Muscle of leg (tissue), 11 donors: ENCODE measurements around the gene SLFN11. TPM values are rescaled to one million over a fixed set of nuclear protein-coding genes. Genes with fewer than 3 reads are reported as not detected.

Source experiments
- DNase-seq: peaks from one replicate; pipeline ENCODE4 v3.0.0; 2013
- H3K27ac ChIP-seq: one replicate; pipeline ENCODE4 v1.5.1; 2013; ENCODE audit warnings: mild to moderate bottlenecking, low read length, control low read depth
- H3K27me3 ChIP-seq: one replicate; pipeline ENCODE4 v1.6.1; 2013; ENCODE audit warnings: low read length; ENCODE audit not compliant: control insufficient read depth, insufficient read depth
- H3K36me3 ChIP-seq: one replicate; pipeline ENCODE4 v1.6.1; 2013; ENCODE audit warnings: low read length; ENCODE audit not compliant: control insufficient read depth, insufficient read depth
- H3K4me1 ChIP-seq: one replicate; pipeline ENCODE4 v1.6.1; 2013; ENCODE audit warnings: low read length; ENCODE audit not compliant: control insufficient read depth, insufficient read depth
- H3K4me3 ChIP-seq: one replicate; pipeline ENCODE4 v1.5.1; 2013; ENCODE audit warnings: low read length, control low read depth
- H3K9me3 ChIP-seq: replicated peaks from 2 replicates; pipeline ENCODE4 v1.6.1; 2013; ENCODE audit warnings: low read depth, low read length; ENCODE audit not compliant: control insufficient read depth
- WGBS: methylation state at CpG from one replicate; pipeline ENCODE4 v1.1.5; 2013; ENCODE audit warnings: missing lambda C conversion rate; ENCODE audit not compliant: insufficient coverage; 5-methylcytosine and 5-hydroxymethylcytosine counted together
- polyA plus RNA-seq, 8 donors: library from polyadenylated mRNA; unstranded; fragments of 120-200 nt; gene quantifications; one replicate each; pipeline versions ENCODE4 v1.2.1 to v1.2.3, GENCODE V29; 2013; ENCODE audit warnings: inconsistent platforms in 1 of 8, low replicate concordance in 1 of 8; ENCODE audit not compliant: insufficient read length in 8 of 8, insufficient read depth in 1 of 8
- total RNA-seq: library from RNA; stranded (reverse); fragments of 120-200 nt; gene quantifications from one replicate; pipeline ENCODE4 v1.2.4, GENCODE V29; 2013

SLFN11 gene
- total and polyA plus RNA-seq, 9 donors, result 6.8 to 19.8 (median 8.0) TPM

DNA sequence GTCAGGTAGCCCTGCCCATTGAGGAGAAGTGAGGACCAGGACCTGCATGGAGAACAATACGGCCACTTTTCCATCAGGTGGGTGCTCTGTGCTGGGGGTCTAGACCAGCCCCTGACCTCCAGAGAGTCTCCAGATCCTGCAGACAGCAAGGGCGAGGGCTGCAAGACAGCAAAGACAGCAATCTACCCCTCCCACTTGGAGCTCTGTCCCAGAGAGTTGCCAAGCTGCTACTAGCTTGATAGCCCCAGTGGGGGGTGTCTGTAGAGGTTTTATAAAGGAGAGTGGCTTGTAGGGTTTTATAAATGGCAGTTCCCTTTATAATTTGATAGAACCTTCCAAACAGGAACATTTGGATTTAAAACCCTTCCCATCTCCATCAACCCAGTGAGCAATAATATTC, 16.7 kb upstream of the SLFN11 start:
- no peak overlapping the region for H3K27ac ChIP-seq
- DNase-seq, result no peak
- 80% methylated on average over 1 of the region's 2 CpGs for WGBS

DNA sequence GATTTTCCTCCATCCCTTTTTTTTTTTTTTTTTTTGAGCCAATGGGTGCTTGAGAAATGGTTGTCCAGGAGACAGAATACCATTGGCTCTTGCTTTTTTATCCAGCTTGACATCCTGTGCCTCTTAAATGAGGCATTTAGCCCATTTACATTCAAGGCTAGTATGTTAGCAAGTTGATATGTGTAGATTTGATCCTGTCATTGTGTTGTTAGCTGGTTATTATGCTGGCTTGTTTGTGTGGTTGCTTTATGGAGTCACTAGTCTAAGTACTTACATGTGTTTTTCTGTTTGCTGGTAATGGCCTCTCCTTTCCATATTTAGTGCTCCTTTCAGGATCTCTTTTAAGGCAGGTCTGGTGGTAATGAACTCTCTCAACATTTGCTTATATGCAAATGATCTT, 14.1 kb upstream of the SLFN11 start:
- Histone ChIP-seq H3K27ac (no peak overlapping the region), H3K36me3 (no peaks in the 10 kb centered on the region), H3K4me1 (no peaks in the 10 kb centered on the region), H3K4me3 (no peak overlapping the region), H3K27me3 (no peaks in the 10 kb centered on the region), H3K9me3 (no peaks in the 10 kb centered on the region)
- no peak for DNase-seq

More for the DNA sequence above, 16.7 kb upstream of the SLFN11 start:
- Histone ChIP-seq H3K4me3 (no peak overlapping the region), H3K4me1 (no peaks in the 10 kb centered on the region), H3K27me3 (no peaks in the 10 kb centered on the region), H3K36me3 (no peaks in the 10 kb centered on the region), H3K9me3 (no peaks in the 10 kb centered on the region)

DNA sequence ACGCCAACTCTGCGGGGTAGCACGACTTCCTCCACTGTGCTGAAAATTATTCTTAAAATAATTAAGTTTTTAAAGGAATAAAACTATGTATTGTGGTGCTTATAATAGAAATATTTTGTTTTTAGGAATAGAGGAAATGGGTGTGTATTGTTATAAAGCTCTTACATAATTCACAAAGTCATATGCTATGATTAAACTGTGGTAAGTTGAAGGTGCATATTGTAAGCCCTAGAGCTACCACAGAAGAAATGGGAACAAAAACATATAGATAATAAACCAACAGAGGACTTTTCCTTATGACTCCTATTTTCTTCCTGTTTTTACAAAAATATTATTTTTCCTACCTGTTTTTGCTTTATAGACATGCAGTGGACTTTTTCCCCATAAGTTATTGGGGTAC, 4.3 kb upstream of the SLFN11 start:
- Histone ChIP-seq H3K4me3 (no peak overlapping the region), H3K4me1 (peaks cover 12% of the 10 kb centered on the region), H3K27me3 (peaks cover 23% of the 10 kb centered on the region), H3K9me3 (no peaks in the 10 kb centered on the region), H3K27ac (no peak overlapping the region), H3K36me3 (no peaks in the 10 kb centered on the region)
- DNase-seq, result no peak
- no CpG with 5 or more reads among the region's 3 CpGs for WGBS

DNA sequence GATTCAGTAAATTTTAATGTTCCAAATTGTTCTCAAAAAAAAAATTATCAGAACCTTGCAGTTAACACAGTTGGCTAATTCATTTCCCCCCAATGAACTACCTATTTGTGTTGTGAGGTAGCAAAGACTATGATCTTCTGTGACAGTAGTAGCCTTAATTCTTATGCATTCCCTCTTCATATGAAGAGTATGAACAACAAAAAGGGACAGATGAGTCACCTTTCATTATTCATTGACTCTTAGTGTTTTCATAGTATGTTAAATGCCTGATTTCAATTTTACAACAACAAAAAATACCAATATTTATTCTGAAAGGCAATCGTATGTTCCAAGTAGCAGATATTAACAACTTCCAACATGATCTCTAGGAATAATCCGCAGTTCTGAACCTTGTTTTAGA, 3.6 kb upstream of the SLFN11 start:
- no peaks in the 10 kb centered on the region for H3K9me3 ChIP-seq
- no peaks in the 10 kb centered on the region for H3K36me3 ChIP-seq
- no CpG with 5 or more reads among the region's 2 CpGs for WGBS
- DNase-seq, result no peak
- peaks cover 12% of the 10 kb centered on the region for H3K4me1 ChIP-seq
- no peak overlapping the region for H3K27ac ChIP-seq
- H3K27me3 ChIP-seq, result peaks cover 25% of the 10 kb centered on the region
- no peak overlapping the region for H3K4me3 ChIP-seq

DNA sequence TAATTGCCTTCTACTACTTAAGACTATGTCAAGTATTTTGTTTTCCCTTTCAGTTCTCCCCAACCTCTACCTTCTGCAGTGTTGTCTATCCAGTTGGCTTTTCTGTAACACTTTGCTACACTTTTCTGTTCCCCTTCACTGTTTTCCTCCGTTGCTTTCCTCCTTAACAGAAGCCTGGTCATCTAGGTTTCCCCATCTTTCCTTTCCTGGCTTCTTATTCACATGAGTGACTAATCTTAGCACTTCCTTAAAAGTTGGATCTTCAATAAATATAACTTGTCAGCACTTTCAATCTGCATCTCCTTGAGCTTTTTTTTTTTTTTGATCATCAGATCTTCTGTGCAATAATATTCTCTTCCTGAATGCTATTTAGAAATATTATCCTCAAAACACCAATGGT, 2.8 kb upstream of the SLFN11 start:
- peak; percentile 44 for DNase-seq
- no peak overlapping the region for H3K4me3 ChIP-seq

DNA sequence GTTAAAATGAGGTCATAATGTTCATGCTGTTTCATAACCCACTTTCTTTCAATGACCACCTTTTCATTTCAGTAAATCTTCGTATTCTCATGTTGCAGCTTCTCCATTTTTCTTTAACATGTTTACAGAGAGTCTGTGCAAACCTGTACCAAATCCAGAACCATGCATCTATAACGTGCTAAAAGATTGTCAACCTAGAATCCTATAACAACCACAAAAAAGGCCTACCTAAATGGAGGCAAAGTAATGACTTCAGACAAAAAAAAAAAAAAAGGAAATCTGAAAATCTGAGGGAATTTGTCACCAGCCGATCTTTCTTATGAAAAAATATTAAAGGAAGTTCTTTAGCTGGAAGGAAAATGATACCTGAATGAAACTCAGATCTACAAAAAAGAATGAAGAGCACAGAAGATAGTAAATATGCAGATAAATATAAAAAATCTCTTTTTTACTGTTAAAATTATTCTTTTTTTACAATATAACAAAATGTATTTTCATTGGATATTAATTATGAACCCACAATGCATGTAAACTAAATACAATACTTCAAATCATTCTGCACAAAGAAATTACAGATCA, 1.4 kb upstream of the SLFN11 start:
- no peak for DNase-seq
- Histone ChIP-seq H3K9me3 (no peaks in the 10 kb centered on the region), H3K36me3 (no peaks in the 10 kb centered on the region), H3K4me1 (peaks cover 12% of the 10 kb centered on the region), H3K27ac (peak overlapping the region; percentile 83), H3K27me3 (peaks cover 25% of the 10 kb centered on the region), H3K4me3 (peak overlapping the region; percentile 60)
- WGBS, result no CpG with 5 or more reads among the region's 3 CpGs

More for the DNA sequence above, 2.8 kb upstream of the SLFN11 start:
- Histone ChIP-seq H3K27me3 (peaks cover 25% of the 10 kb centered on the region), H3K9me3 (no peaks in the 10 kb centered on the region), H3K36me3 (no peaks in the 10 kb centered on the region), H3K27ac (no peak overlapping the region), H3K4me1 (peaks cover 12% of the 10 kb centered on the region)
- WGBS, result 33% methylated on average over 1 of the region's 1 CpG

DNA sequence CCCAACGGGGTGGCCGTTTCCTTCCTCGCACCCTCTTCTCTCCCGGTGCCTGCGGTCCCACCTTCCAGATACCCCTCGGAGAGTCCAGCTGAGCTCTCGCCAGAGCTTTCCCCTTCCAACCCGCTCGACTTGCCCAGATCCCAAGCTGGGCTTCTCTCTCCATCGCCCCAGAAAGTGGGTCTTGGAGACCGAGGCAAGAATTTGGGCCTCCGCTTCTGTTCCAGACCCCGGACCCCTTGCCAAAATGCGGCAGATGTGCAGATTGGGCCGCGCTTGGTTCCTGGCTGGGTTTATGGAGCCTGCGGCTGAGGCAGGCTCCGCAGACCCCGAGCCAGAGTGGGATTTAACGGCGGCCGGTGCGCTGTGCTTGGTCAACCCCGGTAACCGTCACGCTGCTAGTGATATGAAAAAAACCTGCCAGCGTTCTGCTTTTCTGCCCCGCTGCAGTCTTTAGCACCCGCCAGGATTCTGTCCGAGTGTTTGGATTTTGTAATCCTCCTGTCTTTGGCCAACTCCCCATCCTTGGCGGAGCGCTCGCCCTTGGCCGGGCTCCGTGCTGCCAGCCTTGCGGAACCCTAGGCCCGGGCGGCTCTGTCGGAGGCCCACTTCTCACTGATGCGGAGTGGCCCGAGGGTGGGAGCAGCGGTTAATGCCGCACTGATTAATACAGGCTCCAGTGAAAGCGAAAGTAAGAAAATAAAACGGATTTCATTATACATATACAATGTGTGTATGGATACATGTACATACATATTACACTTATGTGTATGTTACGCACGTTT, 754 bp upstream of the SLFN11 start:
- peak overlapping the region; percentile 83 for H3K27ac ChIP-seq
- no peaks in the 10 kb centered on the region for H3K36me3 ChIP-seq
- H3K4me3 ChIP-seq, result peak overlapping the region; percentile 60
- H3K4me1 ChIP-seq, result peaks cover 12% of the 10 kb centered on the region
- 0% methylated on average over 31 of the region's 47 CpGs for WGBS
- H3K27me3 ChIP-seq, result peaks cover 26% of the 10 kb centered on the region
- no peaks in the 10 kb centered on the region for H3K9me3 ChIP-seq
- peak; percentile 53 for DNase-seq

DNA sequence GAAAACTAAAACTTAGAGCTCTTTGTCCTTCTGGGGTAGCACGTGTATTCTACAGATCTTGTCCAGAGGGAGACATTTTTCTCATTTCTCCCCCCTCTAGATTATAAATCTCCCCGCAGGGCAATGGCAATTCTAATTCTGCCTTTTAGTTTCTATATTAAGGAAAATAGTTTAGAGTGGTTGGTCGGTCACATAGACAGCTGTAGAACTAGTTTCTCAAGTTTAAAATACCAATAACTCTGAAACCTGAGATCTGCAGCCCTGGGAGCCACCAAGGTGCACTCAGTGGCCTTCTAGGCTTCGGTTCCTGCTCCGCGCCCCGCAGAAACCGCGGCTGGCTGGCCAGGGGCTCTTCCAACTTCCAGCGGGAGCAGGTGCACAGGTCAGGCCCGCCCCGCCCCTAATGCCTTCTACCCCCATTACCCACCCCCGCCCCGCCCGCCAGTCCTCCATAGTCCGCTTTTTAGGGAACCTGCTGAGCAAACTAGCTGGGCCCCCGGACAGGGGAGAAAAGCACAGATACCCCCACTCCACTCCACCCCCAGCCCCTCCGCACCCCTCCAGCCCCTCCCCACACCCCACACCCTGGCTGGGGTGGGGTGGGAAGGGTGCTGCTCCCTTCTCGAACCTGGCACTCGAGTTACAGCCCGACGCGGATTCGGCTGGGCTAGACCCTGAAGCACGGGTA, 431 bp downstream of the SLFN11 start:
- Histone ChIP-seq H3K27ac (peak overlapping the region; percentile 67), H3K4me3 (peak overlapping the region; percentile 60), H3K9me3 (no peaks in the 10 kb centered on the region), H3K4me1 (peaks cover 12% of the 10 kb centered on the region), H3K27me3 (peaks cover 36% of the 10 kb centered on the region), H3K36me3 (no peaks in the 10 kb centered on the region)
- DNase-seq, result peak; percentile 15
- 0% methylated on average over 12 of the region's 25 CpGs for WGBS

DNA sequence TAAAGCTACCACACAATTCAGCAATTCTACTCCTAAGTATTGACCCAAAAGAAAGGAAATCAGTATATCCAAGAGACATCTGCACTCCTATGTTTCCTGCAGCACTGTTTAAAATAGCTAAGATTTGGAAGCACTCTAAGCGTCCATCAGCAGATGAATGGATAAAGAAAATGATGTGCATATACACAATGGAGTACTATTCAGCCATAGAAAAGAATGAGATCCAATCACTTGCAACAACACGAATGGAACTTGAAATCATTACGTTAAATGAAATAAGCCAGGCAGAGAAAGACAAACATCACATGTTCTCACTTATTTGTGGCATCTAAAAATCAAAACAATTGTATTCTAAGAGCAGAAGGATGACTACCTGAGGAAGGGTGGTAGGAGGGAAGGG, 1.5 kb downstream of the SLFN11 start:
- Histone ChIP-seq H3K4me3 (no peak overlapping the region), H3K4me1 (peaks cover 12% of the 10 kb centered on the region)
- WGBS, result no CpG with 5 or more reads among the region's 3 CpGs

DNA sequence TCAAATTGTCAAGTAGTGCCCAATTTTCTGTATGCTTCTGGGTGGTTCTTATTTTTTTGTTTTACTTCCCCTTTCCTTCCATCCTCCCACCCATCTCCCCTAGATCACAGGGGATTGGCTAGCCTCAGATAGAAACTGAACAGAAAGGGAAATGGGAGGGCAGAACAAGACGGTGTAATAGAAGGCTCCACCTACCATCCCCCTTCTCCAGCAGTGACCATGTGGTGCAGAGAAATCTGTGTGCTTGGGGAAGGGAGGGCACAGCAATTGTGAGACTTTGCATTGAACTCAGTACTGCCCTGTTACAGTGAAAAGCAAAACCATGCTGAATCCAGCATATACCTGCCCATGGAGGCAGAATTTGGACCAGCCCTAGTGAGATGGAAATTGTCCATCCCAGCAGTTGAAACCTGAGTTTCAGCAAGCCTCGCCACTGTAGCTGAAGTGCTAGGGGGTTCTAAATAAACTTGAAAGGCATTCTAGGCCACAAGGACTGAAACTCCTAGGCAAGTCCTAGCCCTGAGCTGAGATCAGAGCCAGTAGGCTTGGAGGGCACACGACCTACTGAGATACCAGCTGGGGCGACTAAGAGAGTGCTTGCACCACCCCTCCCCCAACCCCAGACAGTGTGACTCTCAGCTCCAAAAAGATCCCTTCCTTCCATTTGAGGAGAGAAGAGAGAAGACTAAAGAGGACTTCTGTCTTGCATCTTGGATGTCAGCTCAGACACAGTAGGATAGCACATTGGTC, 5.2 kb downstream of the SLFN11 start:
- Histone ChIP-seq H3K4me3 (no peak overlapping the region), H3K27me3 (peaks cover 18% of the 10 kb centered on the region), H3K4me1 (peaks cover under 1% of the 10 kb centered on the region), H3K9me3 (no peaks in the 10 kb centered on the region), H3K36me3 (no peaks in the 10 kb centered on the region), H3K27ac (no peak overlapping the region)
- WGBS, result 55% methylated on average over 2 of the region's 4 CpGs
- DNase-seq, result peak; percentile 74

More for the DNA sequence above, 1.5 kb downstream of the SLFN11 start:
- no peak overlapping the region for H3K27ac ChIP-seq
- H3K27me3 ChIP-seq, result peaks cover 33% of the 10 kb centered on the region
- no peak for DNase-seq
- no peaks in the 10 kb centered on the region for H3K36me3 ChIP-seq
- no peaks in the 10 kb centered on the region for H3K9me3 ChIP-seq
